ENCODE data around the gene REM2. TPM values are rescaled to one million over a fixed set of nuclear protein-coding genes. Genes with fewer than 3 reads are reported as not detected.
A peak's percentile ranks its signal among the peaks of the same experiment; 100 is the strongest.

The REM2 gene
- total and polyA plus RNA-seq, 2 of the 4 experiments (the other 2 are of a cell fraction) = under 0.01 to 0.07 TPM

DNA sequence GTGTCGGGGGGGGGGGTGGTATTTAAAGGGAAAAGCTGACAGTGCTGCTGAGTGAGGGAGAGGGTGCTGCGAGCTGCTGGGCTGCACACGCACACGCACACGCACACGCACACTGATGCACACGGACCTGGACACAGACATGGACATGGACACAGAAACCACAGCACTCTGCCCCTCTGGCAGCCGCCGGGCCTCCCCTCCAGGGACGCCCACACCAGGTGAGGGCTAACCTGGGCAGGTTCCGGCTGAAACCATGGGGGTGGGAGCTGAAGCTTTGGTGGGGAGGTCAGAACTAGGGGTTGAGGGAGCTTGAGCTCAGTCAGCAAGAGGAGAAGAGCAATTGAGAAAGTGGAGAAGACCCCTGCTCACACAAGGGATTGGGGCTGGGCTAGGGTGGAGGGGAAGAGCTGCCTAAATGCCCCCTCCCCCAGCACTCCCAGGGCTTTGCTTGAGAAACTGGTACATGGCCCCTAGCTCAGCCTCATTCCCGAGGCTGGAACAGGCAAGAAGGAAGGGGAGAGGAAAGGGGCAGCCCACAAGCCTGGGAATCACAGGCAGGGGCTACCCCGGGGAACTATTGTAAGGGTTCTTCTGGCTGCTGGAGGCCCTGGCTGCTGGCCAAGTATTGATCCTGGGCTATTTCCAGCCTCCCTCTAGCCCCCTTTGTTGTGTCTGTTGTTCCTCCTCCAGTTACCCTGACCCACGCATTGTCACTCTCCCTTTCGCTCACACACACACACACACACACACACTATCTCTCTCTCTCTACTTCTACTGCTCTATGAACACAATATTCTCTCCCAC lies at the start of gene REM2 (continued):
- TF ChIP-seq, protein P1, sequence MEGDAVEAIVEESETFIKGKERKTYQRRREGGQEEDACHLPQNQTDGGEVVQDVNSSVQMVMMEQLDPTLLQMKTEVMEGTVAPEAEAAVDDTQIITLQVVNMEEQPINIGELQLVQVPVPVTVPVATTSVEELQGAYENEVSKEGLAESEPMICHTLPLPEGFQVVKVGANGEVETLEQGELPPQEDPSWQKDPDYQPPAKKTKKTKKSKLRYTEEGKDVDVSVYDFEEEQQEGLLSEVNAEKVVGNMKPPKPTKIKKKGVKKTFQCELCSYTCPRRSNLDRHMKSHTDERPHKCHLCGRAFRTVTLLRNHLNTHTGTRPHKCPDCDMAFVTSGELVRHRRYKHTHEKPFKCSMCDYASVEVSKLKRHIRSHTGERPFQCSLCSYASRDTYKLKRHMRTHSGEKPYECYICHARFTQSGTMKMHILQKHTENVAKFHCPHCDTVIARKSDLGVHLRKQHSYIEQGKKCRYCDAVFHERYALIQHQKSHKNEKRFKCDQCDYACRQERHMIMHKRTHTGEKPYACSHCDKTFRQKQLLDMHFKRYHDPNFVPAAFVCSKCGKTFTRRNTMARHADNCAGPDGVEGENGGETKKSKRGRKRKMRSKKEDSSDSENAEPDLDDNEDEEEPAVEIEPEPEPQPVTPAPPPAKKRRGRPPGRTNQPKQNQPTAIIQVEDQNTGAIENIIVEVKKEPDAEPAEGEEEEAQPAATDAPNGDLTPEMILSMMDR (conservative IDR thresholded peaks at IDR 0.05; ENCODE audit: low read depth, low read length) = no peak

DNA sequence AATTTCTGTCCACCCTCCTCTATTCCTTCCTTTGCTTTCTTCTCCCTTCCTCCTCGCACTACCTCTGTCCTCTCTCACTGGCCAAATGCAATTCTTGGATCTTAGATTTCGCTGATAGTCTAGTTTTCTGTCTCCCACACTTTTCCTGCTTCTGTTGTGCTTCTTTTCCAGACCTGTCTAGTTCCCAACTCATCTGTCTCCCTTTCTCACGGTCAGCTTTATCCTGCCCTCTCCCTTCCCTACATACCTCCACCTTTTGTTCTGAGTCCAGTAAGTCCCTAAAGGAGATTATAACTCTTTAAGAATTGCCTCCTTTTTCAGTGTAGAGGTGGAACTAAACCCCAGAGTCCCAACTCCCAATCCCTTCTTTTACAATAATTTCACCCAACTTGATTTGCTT lies 47.5 kb upstream of the REM2 start:
- Histone ChIP-seq H4K91ac (ENCODE audit: insufficient read depth, low read depth, low read length) (no peak overlapping the region), H4K20me1 (ENCODE audit: insufficient read depth, low read length) (peaks cover 17% of the 10 kb centered on the region), H3K9me3 (ENCODE audit: control insufficient read depth, insufficient read depth, low read length) (no peaks in the 10 kb centered on the region), H2BK20ac (ENCODE audit: low read depth, low read length) (no peak overlapping the region), H3K4me2 (ENCODE audit: low read depth, low read length) (no peak overlapping the region), H4K8ac (ENCODE audit: low read depth in 2 of 2, low read length in 2 of 2) (peak overlapping the region in 1 of 2 experiments; percentile 64; a peak in 2 of 4 replicates), H2AFZ (replicated peaks; ENCODE audit: low read length, poor library complexity) (no peak overlapping the region), H3K27ac (ENCODE audit: insufficient read depth, low read length) (peak overlapping the region; percentile 29; the same call in 1 of the 2 replicates), H2BK120ac (ENCODE audit: low read depth, low read length) (peak overlapping the region; percentile 8; the same call in 1 of the 2 replicates), H3K4me3 (ENCODE audit: insufficient read depth, low read depth, low read length) (no peak overlapping the region), H2AK5ac (ENCODE audit: low read depth, low read length) (peak overlapping the region; percentile 11; the same call in 1 of the 2 replicates), H3K27me3 (ENCODE audit: control insufficient read depth, insufficient read depth, low read length) (no peaks in the 10 kb centered on the region), H2BK5ac (ENCODE audit: low read depth, low read length, poor library complexity, severe bottlenecking) (peak overlapping the region; percentile 28), H3K18ac (ENCODE audit: low read depth, low read length) (no peak overlapping the region), H3K9me1 (ENCODE audit: insufficient read depth, low read length) (peaks cover 9% of the 10 kb centered on the region), H2BK15ac (ENCODE audit: low read depth, low read length) (no peak overlapping the region), H3K79me1 (ENCODE audit: low read depth in 1 of 2, low read length in 2 of 2) (peaks cover 16 to 45% of the 10 kb centered on the region in 2 experiments), H3K36me3 (ENCODE audit: control insufficient read depth, insufficient read depth, low read length) (peaks cover 20% of the 10 kb centered on the region), H3K4me1 (ENCODE audit: control insufficient read depth, insufficient read depth, low read length) (peaks cover 11% of the 10 kb centered on the region), H3K14ac (replicated peaks; ENCODE audit: low read depth, low read length) (peak overlapping the region; percentile 39; the same call in 1 of the 2 replicates), H3K9ac (ENCODE audit: low read depth, low read length) (no peak overlapping the region), H2AK9ac (replicated peaks; ENCODE audit: low read depth, low read length, poor library complexity) (peak overlapping the region; percentile 60), H3K4ac (ENCODE audit: low read depth, low read length) (peak overlapping the region; percentile 73; the same call in 1 of the 2 replicates), H4K5ac (ENCODE audit: low read depth, low read length) (no peak overlapping the region), H3K23ac (ENCODE audit: low read depth, low read length) (peak overlapping the region; percentile 64), H3K56ac (ENCODE audit: extremely low read depth, insufficient read depth, low read length) (no peak overlapping the region)
- ATAC-seq (ENCODE audit: low read depth) (no peak), DNase-seq (no peak)
- intact Hi-C loops (cut with micrococcal nuclease) (loop anchor here (5.0 kb wide), 6 partner anchors 58 to 278 kb away; partner anchors contain the start of genes AJUBA and RBM23), dilution Hi-C loops (cut with HindIII; ENCODE audit: low sequenced_read_pairs, unreplicated experiment) (no loop called here), in situ Hi-C loops (cut with MboI; ENCODE audit: low sequenced_read_pairs) (no loop called here)
- POLR2A ChIA-PET (ENCODE audit: unreplicated experiment) = interaction anchor here (1.3 kb wide), 1 partner anchor 16 kb away, joined by 4 read pairs; no protein-coding TSS in a partner anchor
- CTCF ChIA-PET = interaction anchor here (0.6 to 1.7 kb wide), 5 partner anchors 12 to 265 kb away, joined by 3 to 7 read pairs (median 5); no protein-coding TSS in a partner anchor
- 80% methylated on average over 2 of the region's 3 CpGs; no CpG with 5 or more reads in 1 of the 2 experiments for WGBS, 2 experiments (ENCODE audit: extremely low coverage in 2 of 2, insufficient read length in 1 of 2)
- no TSS peak for BruUV-seq (replicated peaks)
- TF ChIP-seq RFX5 (IDR thresholded peaks at IDR 0.05; ENCODE audit: low read depth, low read length) = no peak
- TF ChIP-seq POLR2A (IDR thresholded peaks at IDR 0.05; ENCODE audit: low read depth, low read length) = no peak
- TF ChIP-seq RCOR1 (IDR thresholded peaks at IDR 0.05; ENCODE audit: insufficient replicate concordance, low read length) = no peak
- no peak for TF ChIP-seq CEBPB (IDR thresholded peaks at IDR 0.05; ENCODE audit: low read depth, low read length)
- no peak for TF ChIP-seq RAD21 (IDR thresholded peaks at IDR 0.05; ENCODE audit: low read length)
- no peak for TF ChIP-seq SMC3 (IDR thresholded peaks at IDR 0.05; ENCODE audit: low read depth, low read length)
- TF ChIP-seq, protein P1 (conservative IDR thresholded peaks at IDR 0.05; ENCODE audit: low read depth, low read length) = no peak
- TF ChIP-seq CHD1 (IDR thresholded peaks at IDR 0.05; ENCODE audit: low read depth, low read length) = no peak
- TF ChIP-seq MAZ (IDR thresholded peaks at IDR 0.05; ENCODE audit: borderline replicate concordance, low read depth, low read length) = no peak
- TF ChIP-seq, protein P2, sequence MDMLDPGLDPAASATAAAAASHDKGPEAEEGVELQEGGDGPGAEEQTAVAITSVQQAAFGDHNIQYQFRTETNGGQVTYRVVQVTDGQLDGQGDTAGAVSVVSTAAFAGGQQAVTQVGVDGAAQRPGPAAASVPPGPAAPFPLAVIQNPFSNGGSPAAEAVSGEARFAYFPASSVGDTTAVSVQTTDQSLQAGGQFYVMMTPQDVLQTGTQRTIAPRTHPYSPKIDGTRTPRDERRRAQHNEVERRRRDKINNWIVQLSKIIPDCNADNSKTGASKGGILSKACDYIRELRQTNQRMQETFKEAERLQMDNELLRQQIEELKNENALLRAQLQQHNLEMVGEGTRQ (IDR thresholded peaks at IDR 0.05; ENCODE audit: low read depth, low read length) = no peak
